Activated CD4-positive, CD25-positive, alpha-beta regulatory T cell treated with anti-CD3 and anti-CD28 coated beads, Interleukin-2, amount 50 U/mL, for 72 hours (primary cell): ENCODE results near the gene ARHGAP44.

Source experiments
- DNase-seq: peaks from one replicate; pipeline ENCODE4 v3.0.0; 2021

ARHGAP44 gene

GRCh38 chr17:12789481-12790248 lies at the start of gene ARHGAP44:
Gene ARHGAP44, plus strand, starts transcription at chr17:12789498. Its CDS starts 341 bp downstream, at chr17:12789839.
- DNase-seq: no peak

- DNase-seq: no peak
Measured at GRCh38 chr17:12739500-12739899, 49.8 kb upstream of the ARHGAP44 start.

GRCh38 chr17:12743046-12743445 lies 46.3 kb upstream of the ARHGAP44 start:
- no peak for DNase-seq

GRCh38 chr17:12744298-12744697 lies 45.0 kb upstream of the ARHGAP44 start:
- no peak for DNase-seq

- DNase-seq: no peak
Measured at GRCh38 chr17:12744786-12745185, 44.5 kb upstream of the ARHGAP44 start.

GRCh38 chr17:12745486-12745885 lies 43.8 kb upstream of the ARHGAP44 start:
- DNase-seq: no peak

- DNase-seq: no peak
Measured at GRCh38 chr17:12756786-12757185, 32.5 kb upstream of the ARHGAP44 start.

GRCh38 chr17:12759090-12759489 lies 30.2 kb upstream of the ARHGAP44 start:
- DNase-seq: no peak

GRCh38 chr17:12765548-12765947 lies 23.8 kb upstream of the ARHGAP44 start:
- DNase-seq: no peak

- no peak for DNase-seq
Measured at GRCh38 chr17:12768255-12768654, 21.0 kb upstream of the ARHGAP44 start.

GRCh38 chr17:12769981-12770380 lies 19.3 kb upstream of the ARHGAP44 start:
- DNase-seq: no peak

GRCh38 chr17:12773153-12773552 lies 16.1 kb upstream of the ARHGAP44 start:
- no peak for DNase-seq

- DNase-seq: no peak
Measured at GRCh38 chr17:12789075-12789480, 220 bp upstream of the ARHGAP44 start.

GRCh38 chr17:12790249-12791106 lies 1.2 kb downstream of the ARHGAP44 start:
- DNase-seq: no peak

GRCh38 chr17:12794919-12795532 lies 5.7 kb downstream of the ARHGAP44 start:
- no peak for DNase-seq

GRCh38 chr17:12800855-12801365 lies 11.6 kb downstream of the ARHGAP44 start:
- DNase-seq: no peak

- DNase-seq: no peak
Measured at GRCh38 chr17:12806630-12807029, 17.3 kb downstream of the ARHGAP44 start.

- DNase-seq: no peak
Measured at GRCh38 chr17:12808723-12809122, 19.4 kb downstream of the ARHGAP44 start.

- DNase-seq: no peak
Measured at GRCh38 chr17:12812877-12813276, 23.6 kb downstream of the ARHGAP44 start.

GRCh38 chr17:12813664-12814063 lies 24.4 kb downstream of the ARHGAP44 start:
- no peak for DNase-seq

- DNase-seq: no peak
Measured at GRCh38 chr17:12814718-12815117, 25.4 kb downstream of the ARHGAP44 start.

- DNase-seq: no peak
Measured at GRCh38 chr17:12815642-12816141, 26.4 kb downstream of the ARHGAP44 start.

- no peak for DNase-seq
Measured at GRCh38 chr17:12821376-12821940, 32.2 kb downstream of the ARHGAP44 start.
